22Rv1 (cell line): ENCODE results near the gene ELMO3.

ENCODE experiments used
- CTCF ChIP-seq: fragments of 450-650 bp; IDR thresholded peaks from 2 replicates; pipeline ENCODE4 v1.5.1; 2017; ENCODE audit warnings: mild to moderate bottlenecking
- ZFX ChIP-seq: fragments of 450-650 bp; IDR thresholded peaks from 2 replicates; pipeline ENCODE4 v1.6.1; 2017; ENCODE audit warnings: antibody characterized with exemption, borderline replicate concordance

- TF ChIP-seq CTCF (no peak), ZFX (no peak)
Observed at GRCh38 chr16:67188798-67189197, 10.1 kb upstream of the ELMO3 start.
